D721Med (cell line): ENCODE measurements around the gene DTX3L.

ENCODE experiments used
- DNase-seq: peaks from one replicate; pipeline ENCODE4 v3.0.0; 2011; ENCODE audit warnings: low spot score; ENCODE audit not compliant: insufficient read length
- FAIRE-seq: peaks from 2 replicates; lab custom pipeline; 2011; peaks lifted over from hg19 to GRCh38; lab: Jason Lieb, UNC
- CTCF ChIP-seq: IDR thresholded peaks from 2 replicates; pipeline ENCODE4 v1.5.1; 2012; ENCODE audit warnings: mild to moderate bottlenecking, control low read depth; ENCODE audit not compliant: insufficient read depth; ENCODE audit errors: missing control alignments

Gene DTX3L

GRCh38 chr3:122530164-122530563 lies 34.0 kb upstream of the DTX3L start:
- no peak for FAIRE-seq
- TF ChIP-seq CTCF = no peak
- no peak for DNase-seq

- FAIRE-seq (no peak), DNase-seq (no peak)
- TF ChIP-seq CTCF = no peak
Observed at GRCh38 chr3:122533480-122533879, 30.7 kb upstream of the DTX3L start.

GRCh38 chr3:122533931-122534334 lies 30.2 kb upstream of the DTX3L start:
- DNase-seq = no peak
- FAIRE-seq = no peak
- TF ChIP-seq CTCF = no peak

- no peak for FAIRE-seq
- no peak for DNase-seq
- TF ChIP-seq CTCF = no peak
Observed at GRCh38 chr3:122535964-122536631, 28.0 kb upstream of the DTX3L start.

- no peak for DNase-seq
- no peak for TF ChIP-seq CTCF
- FAIRE-seq = no peak
Observed at GRCh38 chr3:122536632-122537001, 27.5 kb upstream of the DTX3L start.

- no peak for TF ChIP-seq CTCF
- no peak for DNase-seq
- FAIRE-seq = no peak
Observed at GRCh38 chr3:122538956-122539490, 25.1 kb upstream of the DTX3L start.

GRCh38 chr3:122546151-122546550 lies 18.0 kb upstream of the DTX3L start:
- TF ChIP-seq CTCF = no peak
- DNase-seq (no peak), FAIRE-seq (no peak)
